ENCODE measurements around the gene ZNF385A. TPM values are rescaled to one million over a fixed set of nuclear protein-coding genes. Genes with fewer than 3 reads are reported as not detected.

ZNF385A gene
- total and polyA plus RNA-seq, 2 of the 8 experiments (the other 6 are each of a cell fraction or from before 2014, with no cell fraction given): 5.2 to 14.3 TPM

DNA sequence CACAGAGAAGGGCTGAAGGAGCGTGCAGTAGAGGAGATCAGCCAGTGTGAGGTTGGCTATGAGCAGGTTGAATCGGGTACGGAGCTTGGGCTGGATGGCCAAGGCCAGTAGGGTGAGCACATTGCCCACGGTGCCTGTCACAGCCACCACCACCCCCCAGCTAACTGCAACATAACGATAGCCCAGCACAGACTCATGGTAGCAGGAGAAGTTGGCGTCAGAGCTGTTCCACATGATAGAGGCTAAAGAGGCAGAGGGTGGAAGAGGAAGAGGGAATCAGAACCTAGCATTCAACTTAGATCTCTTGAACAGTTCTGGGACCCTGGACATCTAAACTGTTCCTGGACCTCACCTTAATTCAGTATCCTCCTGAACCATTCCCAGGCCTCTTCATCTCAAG is 20.9 kb downstream of the ZNF385A start (continued):
- TF ChIP-seq, protein P1, sequence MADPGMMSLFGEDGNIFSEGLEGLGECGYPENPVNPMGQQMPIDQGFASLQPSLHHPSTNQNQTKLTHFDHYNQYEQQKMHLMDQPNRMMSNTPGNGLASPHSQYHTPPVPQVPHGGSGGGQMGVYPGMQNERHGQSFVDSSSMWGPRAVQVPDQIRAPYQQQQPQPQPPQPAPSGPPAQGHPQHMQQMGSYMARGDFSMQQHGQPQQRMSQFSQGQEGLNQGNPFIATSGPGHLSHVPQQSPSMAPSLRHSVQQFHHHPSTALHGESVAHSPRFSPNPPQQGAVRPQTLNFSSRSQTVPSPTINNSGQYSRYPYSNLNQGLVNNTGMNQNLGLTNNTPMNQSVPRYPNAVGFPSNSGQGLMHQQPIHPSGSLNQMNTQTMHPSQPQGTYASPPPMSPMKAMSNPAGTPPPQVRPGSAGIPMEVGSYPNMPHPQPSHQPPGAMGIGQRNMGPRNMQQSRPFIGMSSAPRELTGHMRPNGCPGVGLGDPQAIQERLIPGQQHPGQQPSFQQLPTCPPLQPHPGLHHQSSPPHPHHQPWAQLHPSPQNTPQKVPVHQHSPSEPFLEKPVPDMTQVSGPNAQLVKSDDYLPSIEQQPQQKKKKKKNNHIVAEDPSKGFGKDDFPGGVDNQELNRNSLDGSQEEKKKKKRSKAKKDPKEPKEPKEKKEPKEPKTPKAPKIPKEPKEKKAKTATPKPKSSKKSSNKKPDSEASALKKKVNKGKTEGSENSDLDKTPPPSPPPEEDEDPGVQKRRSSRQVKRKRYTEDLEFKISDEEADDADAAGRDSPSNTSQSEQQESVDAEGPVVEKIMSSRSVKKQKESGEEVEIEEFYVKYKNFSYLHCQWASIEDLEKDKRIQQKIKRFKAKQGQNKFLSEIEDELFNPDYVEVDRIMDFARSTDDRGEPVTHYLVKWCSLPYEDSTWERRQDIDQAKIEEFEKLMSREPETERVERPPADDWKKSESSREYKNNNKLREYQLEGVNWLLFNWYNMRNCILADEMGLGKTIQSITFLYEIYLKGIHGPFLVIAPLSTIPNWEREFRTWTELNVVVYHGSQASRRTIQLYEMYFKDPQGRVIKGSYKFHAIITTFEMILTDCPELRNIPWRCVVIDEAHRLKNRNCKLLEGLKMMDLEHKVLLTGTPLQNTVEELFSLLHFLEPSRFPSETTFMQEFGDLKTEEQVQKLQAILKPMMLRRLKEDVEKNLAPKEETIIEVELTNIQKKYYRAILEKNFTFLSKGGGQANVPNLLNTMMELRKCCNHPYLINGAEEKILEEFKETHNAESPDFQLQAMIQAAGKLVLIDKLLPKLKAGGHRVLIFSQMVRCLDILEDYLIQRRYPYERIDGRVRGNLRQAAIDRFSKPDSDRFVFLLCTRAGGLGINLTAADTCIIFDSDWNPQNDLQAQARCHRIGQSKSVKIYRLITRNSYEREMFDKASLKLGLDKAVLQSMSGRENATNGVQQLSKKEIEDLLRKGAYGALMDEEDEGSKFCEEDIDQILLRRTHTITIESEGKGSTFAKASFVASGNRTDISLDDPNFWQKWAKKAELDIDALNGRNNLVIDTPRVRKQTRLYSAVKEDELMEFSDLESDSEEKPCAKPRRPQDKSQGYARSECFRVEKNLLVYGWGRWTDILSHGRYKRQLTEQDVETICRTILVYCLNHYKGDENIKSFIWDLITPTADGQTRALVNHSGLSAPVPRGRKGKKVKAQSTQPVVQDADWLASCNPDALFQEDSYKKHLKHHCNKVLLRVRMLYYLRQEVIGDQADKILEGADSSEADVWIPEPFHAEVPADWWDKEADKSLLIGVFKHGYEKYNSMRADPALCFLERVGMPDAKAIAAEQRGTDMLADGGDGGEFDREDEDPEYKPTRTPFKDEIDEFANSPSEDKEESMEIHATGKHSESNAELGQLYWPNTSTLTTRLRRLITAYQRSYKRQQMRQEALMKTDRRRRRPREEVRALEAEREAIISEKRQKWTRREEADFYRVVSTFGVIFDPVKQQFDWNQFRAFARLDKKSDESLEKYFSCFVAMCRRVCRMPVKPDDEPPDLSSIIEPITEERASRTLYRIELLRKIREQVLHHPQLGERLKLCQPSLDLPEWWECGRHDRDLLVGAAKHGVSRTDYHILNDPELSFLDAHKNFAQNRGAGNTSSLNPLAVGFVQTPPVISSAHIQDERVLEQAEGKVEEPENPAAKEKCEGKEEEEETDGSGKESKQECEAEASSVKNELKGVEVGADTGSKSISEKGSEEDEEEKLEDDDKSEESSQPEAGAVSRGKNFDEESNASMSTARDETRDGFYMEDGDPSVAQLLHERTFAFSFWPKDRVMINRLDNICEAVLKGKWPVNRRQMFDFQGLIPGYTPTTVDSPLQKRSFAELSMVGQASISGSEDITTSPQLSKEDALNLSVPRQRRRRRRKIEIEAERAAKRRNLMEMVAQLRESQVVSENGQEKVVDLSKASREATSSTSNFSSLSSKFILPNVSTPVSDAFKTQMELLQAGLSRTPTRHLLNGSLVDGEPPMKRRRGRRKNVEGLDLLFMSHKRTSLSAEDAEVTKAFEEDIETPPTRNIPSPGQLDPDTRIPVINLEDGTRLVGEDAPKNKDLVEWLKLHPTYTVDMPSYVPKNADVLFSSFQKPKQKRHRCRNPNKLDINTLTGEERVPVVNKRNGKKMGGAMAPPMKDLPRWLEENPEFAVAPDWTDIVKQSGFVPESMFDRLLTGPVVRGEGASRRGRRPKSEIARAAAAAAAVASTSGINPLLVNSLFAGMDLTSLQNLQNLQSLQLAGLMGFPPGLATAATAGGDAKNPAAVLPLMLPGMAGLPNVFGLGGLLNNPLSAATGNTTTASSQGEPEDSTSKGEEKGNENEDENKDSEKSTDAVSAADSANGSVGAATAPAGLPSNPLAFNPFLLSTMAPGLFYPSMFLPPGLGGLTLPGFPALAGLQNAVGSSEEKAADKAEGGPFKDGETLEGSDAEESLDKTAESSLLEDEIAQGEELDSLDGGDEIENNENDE (IDR thresholded peaks at IDR 0.05; ENCODE audit: insufficient replicate concordance, low read length): no peak
- TF ChIP-seq TBP (IDR thresholded peaks at IDR 0.05; ENCODE audit: low read depth, low read length): no peak
- TF ChIP-seq KDM5A (IDR thresholded peaks at IDR 0.05; ENCODE audit: low read length): no peak
- TF ChIP-seq NANOG (IDR thresholded peaks at IDR 0.05; ENCODE audit: insufficient read depth, low read depth, low read length, poor library complexity, severe bottlenecking): no peak
- TF ChIP-seq, protein P2, sequence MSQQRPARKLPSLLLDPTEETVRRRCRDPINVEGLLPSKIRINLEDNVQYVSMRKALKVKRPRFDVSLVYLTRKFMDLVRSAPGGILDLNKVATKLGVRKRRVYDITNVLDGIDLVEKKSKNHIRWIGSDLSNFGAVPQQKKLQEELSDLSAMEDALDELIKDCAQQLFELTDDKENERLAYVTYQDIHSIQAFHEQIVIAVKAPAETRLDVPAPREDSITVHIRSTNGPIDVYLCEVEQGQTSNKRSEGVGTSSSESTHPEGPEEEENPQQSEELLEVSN (IDR thresholded peaks at IDR 0.05): no peak
- TF ChIP-seq TAF7 (optimal IDR thresholded peaks at IDR 0.05; ENCODE audit: borderline replicate concordance, low read depth, low read length): no peak
